ENCODE measurements around the gene NEGR1.

DNA sequence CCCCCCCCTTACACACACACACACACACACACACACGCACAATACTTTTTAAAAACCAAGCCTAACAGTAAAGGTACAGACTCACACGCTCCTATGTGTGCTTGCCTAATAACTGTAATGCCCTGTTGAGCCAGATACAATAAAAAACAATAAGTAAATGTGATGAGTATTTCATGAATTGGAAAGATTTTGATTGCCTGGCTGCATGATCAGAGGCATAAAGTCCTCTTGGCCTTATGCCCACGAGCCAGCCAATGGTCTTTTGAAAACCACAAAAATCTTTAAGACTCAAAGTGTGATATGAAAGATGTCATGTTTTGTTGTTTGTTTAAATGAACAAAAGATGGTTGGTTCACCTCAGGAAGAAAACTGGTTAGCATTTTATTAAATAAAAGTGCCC is 759.6 kb downstream of the NEGR1 start:
- TF ChIP-seq MXD4 (CRISPR knock-in tag; IDR thresholded peaks at IDR 0.05; ENCODE audit: borderline replicate concordance) (no peak), HMGA2 (CRISPR knock-in tag; IDR thresholded peaks at IDR 0.05) (no peak), ELF4 (CRISPR knock-in tag; IDR thresholded peaks at IDR 0.05; ENCODE audit: low read depth) (no peak)
- TF ChIP-seq, protein P1, sequence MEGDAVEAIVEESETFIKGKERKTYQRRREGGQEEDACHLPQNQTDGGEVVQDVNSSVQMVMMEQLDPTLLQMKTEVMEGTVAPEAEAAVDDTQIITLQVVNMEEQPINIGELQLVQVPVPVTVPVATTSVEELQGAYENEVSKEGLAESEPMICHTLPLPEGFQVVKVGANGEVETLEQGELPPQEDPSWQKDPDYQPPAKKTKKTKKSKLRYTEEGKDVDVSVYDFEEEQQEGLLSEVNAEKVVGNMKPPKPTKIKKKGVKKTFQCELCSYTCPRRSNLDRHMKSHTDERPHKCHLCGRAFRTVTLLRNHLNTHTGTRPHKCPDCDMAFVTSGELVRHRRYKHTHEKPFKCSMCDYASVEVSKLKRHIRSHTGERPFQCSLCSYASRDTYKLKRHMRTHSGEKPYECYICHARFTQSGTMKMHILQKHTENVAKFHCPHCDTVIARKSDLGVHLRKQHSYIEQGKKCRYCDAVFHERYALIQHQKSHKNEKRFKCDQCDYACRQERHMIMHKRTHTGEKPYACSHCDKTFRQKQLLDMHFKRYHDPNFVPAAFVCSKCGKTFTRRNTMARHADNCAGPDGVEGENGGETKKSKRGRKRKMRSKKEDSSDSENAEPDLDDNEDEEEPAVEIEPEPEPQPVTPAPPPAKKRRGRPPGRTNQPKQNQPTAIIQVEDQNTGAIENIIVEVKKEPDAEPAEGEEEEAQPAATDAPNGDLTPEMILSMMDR (IDR thresholded peaks at IDR 0.05): no peak
- TF ChIP-seq, protein P2, sequence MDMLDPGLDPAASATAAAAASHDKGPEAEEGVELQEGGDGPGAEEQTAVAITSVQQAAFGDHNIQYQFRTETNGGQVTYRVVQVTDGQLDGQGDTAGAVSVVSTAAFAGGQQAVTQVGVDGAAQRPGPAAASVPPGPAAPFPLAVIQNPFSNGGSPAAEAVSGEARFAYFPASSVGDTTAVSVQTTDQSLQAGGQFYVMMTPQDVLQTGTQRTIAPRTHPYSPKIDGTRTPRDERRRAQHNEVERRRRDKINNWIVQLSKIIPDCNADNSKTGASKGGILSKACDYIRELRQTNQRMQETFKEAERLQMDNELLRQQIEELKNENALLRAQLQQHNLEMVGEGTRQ (CRISPR knock-in tag; IDR thresholded peaks at IDR 0.05): no peak
- TF ChIP-seq, protein P3, sequence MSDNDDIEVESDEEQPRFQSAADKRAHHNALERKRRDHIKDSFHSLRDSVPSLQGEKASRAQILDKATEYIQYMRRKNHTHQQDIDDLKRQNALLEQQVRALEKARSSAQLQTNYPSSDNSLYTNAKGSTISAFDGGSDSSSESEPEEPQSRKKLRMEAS (CRISPR knock-in tag; IDR thresholded peaks at IDR 0.05): no peak
